OCI-LY7 (cell line): ENCODE results near the gene LYAR. TPM values are rescaled to one million over a fixed set of nuclear protein-coding genes. Genes with fewer than 3 reads are reported as not detected.
"Not testable (repeated sequence)": the region's sequence is repeated elsewhere in the genome, so short reads cannot be mapped to it uniquely, and the experiment has no call there.

Experiments used
- BruUV-seq: library from RNA; stranded (reverse); fragments of 400-500 nt; replicated peaks from 2 replicates; lab custom pipeline; 2021; lab: Mats Ljungman, UMichigan
- CTCF ChIA-PET: fragments of 300-600 bp; sonication (Branson Sonifier 250); formaldehyde crosslinking; loops from one replicate; lab custom pipeline; 2022; ENCODE audit warnings: antibody characterized with exemption; ENCODE audit not compliant: unreplicated experiment; lab: Charles Lee
- POLR2A ChIA-PET: fragments of 300-600 bp; sonication (Branson Sonifier 250); formaldehyde crosslinking; loops from one replicate; lab custom pipeline; 2022; ENCODE audit warnings: antibody characterized with exemption; lab: Charles Lee
- DNase-seq: peaks from one replicate; pipeline ENCODE4 v3.0.0-alpha.2; 2015; ENCODE audit warnings: low spot score
- H2AFZ ChIP-seq: fragments of 200-600 bp; sonication (generic), shearing (Covaris generic); 2 replicates; pipeline ENCODE4 v1.6.1; 2014; ENCODE audit warnings: mild to moderate bottlenecking, antibody characterized with exemption, low read length, moderate library complexity
- H3K27ac ChIP-seq: fragments of 200-600 bp; sonication (generic); 2 replicates; pipeline ENCODE4 v1.5.1; 2014; ENCODE audit warnings: mixed run types, low read depth, mild to moderate bottlenecking, moderate library complexity, low read length, inconsistent platforms; ENCODE audit not compliant: poor library complexity, severe bottlenecking
- H3K36me3 ChIP-seq: fragments of 200-600 bp; sonication (generic); 2 replicates; pipeline ENCODE4 v1.6.1; 2014; ENCODE audit warnings: mild to moderate bottlenecking, antibody characterized with exemption, low read length, moderate library complexity, mixed read lengths; ENCODE audit not compliant: insufficient read depth
- H3K4me1 ChIP-seq: fragments of 200-600 bp; sonication (generic); 2 replicates; pipeline ENCODE4 v1.5.1; 2014; ENCODE audit warnings: mild to moderate bottlenecking, low read length; ENCODE audit not compliant: insufficient read depth, poor library complexity, severe bottlenecking
- H3K4me2 ChIP-seq: fragments of 200-600 bp; sonication (generic); 2 replicates; pipeline ENCODE4 v1.6.1; 2014; ENCODE audit warnings: mild to moderate bottlenecking, low read length
- H3K4me3 ChIP-seq: fragments of 200-600 bp; sonication (generic); 2 replicates; pipeline ENCODE4 v1.5.1; 2014; ENCODE audit warnings: mild to moderate bottlenecking, low read depth, low read length; ENCODE audit not compliant: poor library complexity, severe bottlenecking
- H3K79me2 ChIP-seq: fragments of 200-600 bp; sonication (generic); 2 replicates; pipeline ENCODE4 v1.6.1; 2016; ENCODE audit warnings: low read depth, mild to moderate bottlenecking, low read length, moderate library complexity, mixed read lengths; ENCODE audit not compliant: insufficient read depth
- H3K9me2 ChIP-seq: fragments of 200-600 bp; sonication (generic); 2 replicates; pipeline ENCODE4 v1.6.1; 2016; ENCODE audit warnings: mild to moderate bottlenecking, low read length, mixed read lengths; ENCODE audit not compliant: insufficient read depth
- H3K9me3 ChIP-seq: fragments of 200-600 bp; sonication (generic); 2 replicates; pipeline ENCODE4 v1.6.1; 2014; ENCODE audit warnings: mild to moderate bottlenecking, mixed run types, low read length, mixed read lengths
- H4K20me1 ChIP-seq: fragments of 200-600 bp; sonication (generic); 2 replicates; pipeline ENCODE4 v1.6.1; 2014; ENCODE audit warnings: mild to moderate bottlenecking, antibody characterized with exemption, low read length, moderate library complexity, mixed read lengths; ENCODE audit not compliant: insufficient read depth
- EZH2phosphoT487 ChIP-seq: fragments of 200-600 bp; sonication (generic); IDR thresholded peaks from 2 replicates; pipeline ENCODE4 v1.6.1; 2018; ENCODE audit warnings: low read depth, borderline replicate concordance, mild to moderate bottlenecking, mixed run types, antibody characterized with exemption, low read length, moderate library complexity, mixed read lengths
- intact Hi-C: fragments of 100-400 bp; cut with micrococcal nuclease; formaldehyde crosslinking; loops from one replicate; pipeline ENCODE4 v1.10.0; 2022; ENCODE audit not compliant: unreplicated experiment
- total RNA-seq, 2 experiments: library from RNA; depleted of rRNA in 1 of 2; stranded (reverse); fragments of >200 nt in 1 of 2; shearing (Covaris generic) in 1 of 2; gene quantifications; 2 replicates each; pipeline ENCODE4 v1.2.3, GENCODE V29; 2014 to 2022
- TF ChIP-seq, protein P1 (sequence below): fragments of 200-600 bp; sonication (generic); conservative IDR thresholded peaks from 2 replicates; pipeline ENCODE4 v1.5.1; 2014; ENCODE audit warnings: mild to moderate bottlenecking, antibody characterized with exemption, low read length, moderate library complexity, mixed read lengths

LYAR gene
- total RNA-seq, 2 experiments from 2014 or later, result 58.5 to 58.8 TPM

DNA sequence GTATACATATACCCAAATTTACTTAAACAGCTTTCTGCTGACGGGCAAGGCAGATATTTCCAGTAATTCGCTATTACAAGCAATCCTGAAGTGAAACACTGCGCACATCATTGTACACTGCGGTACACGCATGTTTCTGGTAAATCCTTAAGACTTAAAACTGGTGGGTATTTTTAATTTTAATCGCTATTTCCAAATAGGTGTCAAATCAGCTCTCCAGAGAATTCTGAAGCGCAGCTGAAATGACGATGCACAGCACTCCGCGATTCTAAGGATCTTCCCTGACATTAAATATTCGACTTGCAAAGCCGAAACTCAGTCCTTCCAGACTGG, 42.3 kb downstream of the LYAR start:
- peaks cover 13% of the 10 kb centered on the region for H3K4me1 ChIP-seq
- intact Hi-C loops, result no loop called here
- ChIA-PET CTCF (interaction anchor here (0.7 kb wide), 1 partner anchor 164 kb away, joined by 3 read pairs; no protein-coding TSS in a partner anchor), POLR2A (interaction anchor here (1.0 to 3.2 kb wide), 8 partner anchors 9 to 233 kb away, joined by 3 to 10 read pairs (median 4); no protein-coding TSS in a partner anchor)
- H3K4me3 ChIP-seq, result peak overlapping the region; percentile 95
- no peaks in the 10 kb centered on the region for H3K9me3 ChIP-seq
- TF ChIP-seq, protein P1, sequence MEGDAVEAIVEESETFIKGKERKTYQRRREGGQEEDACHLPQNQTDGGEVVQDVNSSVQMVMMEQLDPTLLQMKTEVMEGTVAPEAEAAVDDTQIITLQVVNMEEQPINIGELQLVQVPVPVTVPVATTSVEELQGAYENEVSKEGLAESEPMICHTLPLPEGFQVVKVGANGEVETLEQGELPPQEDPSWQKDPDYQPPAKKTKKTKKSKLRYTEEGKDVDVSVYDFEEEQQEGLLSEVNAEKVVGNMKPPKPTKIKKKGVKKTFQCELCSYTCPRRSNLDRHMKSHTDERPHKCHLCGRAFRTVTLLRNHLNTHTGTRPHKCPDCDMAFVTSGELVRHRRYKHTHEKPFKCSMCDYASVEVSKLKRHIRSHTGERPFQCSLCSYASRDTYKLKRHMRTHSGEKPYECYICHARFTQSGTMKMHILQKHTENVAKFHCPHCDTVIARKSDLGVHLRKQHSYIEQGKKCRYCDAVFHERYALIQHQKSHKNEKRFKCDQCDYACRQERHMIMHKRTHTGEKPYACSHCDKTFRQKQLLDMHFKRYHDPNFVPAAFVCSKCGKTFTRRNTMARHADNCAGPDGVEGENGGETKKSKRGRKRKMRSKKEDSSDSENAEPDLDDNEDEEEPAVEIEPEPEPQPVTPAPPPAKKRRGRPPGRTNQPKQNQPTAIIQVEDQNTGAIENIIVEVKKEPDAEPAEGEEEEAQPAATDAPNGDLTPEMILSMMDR, result no peak
- no peak for TF ChIP-seq EZH2phosphoT487
- H4K20me1 ChIP-seq, result no peaks in the 10 kb centered on the region
- H3K79me2 ChIP-seq, result peaks cover 7% of the 10 kb centered on the region; the same call in 1 of the 2 replicates
- H3K9me2 ChIP-seq, result no peaks in the 10 kb centered on the region
- H3K36me3 ChIP-seq, result peaks cover 19% of the 10 kb centered on the region; the same call in 1 of the 2 replicates
- peak overlapping the region; percentile 78 for H3K4me2 ChIP-seq
- DNase-seq, result no peak
- TSS peak; percentile 85 for BruUV-seq
- peak overlapping the region; percentile 94 for H2AFZ ChIP-seq
- H3K27ac ChIP-seq, result peak overlapping the region; percentile 46

DNA sequence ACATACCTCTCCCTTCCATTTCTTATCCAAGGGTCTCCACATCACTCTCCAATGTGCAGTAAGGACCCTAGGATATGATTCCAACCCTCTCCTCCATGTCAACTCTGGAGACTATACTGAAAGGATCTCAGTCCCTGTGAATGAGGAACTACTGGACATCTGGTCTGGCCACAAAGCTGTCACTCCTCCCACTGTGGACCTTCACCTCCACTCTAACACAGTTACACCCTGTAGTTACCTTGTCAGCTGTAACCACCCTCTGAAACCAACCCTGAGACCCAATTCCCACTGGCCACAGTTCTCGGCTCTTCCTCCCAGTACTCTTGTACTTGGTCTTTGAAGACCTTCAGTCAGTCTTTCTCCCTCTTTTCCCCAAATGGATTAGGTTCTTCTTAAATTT, 44.8 kb downstream of the LYAR start:
- peaks cover 41% of the 10 kb centered on the region for H3K36me3 ChIP-seq
- TF ChIP-seq, protein P1, result no peak
- no peak for TF ChIP-seq EZH2phosphoT487
- peaks cover 7% of the 10 kb centered on the region; the same call in 1 of the 2 replicates for H3K79me2 ChIP-seq
- ChIA-PET POLR2A (no interaction called here), CTCF (no interaction called here)
- H3K9me3 ChIP-seq, result no peaks in the 10 kb centered on the region
- intact Hi-C loops, result no loop called here
- no TSS peak for BruUV-seq
- no peaks in the 10 kb centered on the region for H4K20me1 ChIP-seq
- no peak overlapping the region for H3K4me3 ChIP-seq
- no peak overlapping the region for H3K27ac ChIP-seq
- H3K4me1 ChIP-seq, result peaks cover 13% of the 10 kb centered on the region
- no peak overlapping the region for H3K4me2 ChIP-seq
- no peaks in the 10 kb centered on the region for H3K9me2 ChIP-seq
- H2AFZ ChIP-seq, result no peak overlapping the region
- DNase-seq, result no peak

GRCh38 chr4:4239551-4239950, 50.4 kb downstream of the LYAR start:
- POLR2A ChIA-PET, H3K79me2 ChIP-seq, H3K4me3 ChIP-seq, CTCF ChIA-PET, H2AFZ ChIP-seq, H3K27ac ChIP-seq, H3K9me3 ChIP-seq, BruUV-seq, H4K20me1 ChIP-seq, DNase-seq, intact Hi-C loops, H3K9me2 ChIP-seq, H3K4me2 ChIP-seq, H3K4me1 ChIP-seq: not testable (repeated sequence)
- peaks cover 72% of the 10 kb centered on the region for H3K36me3 ChIP-seq
